ENCODE data around the gene TNPO1. TPM values are rescaled to one million over a fixed set of nuclear protein-coding genes. Genes with fewer than 3 reads are reported as not detected.
A peak's percentile ranks its signal among the peaks of the same experiment; 100 is the strongest.

The TNPO1 gene
- total and polyA plus RNA-seq, 2 experiments from 2014 or later: 98.9 to 167 TPM

- Histone ChIP-seq H3K4me1 (ENCODE audit: insufficient read depth) (peaks cover 47% of the 10 kb centered on the region), H2AFZ (peak within 1 kb of the TSS; percentile 88), H3K27ac (peak within 1 kb of the TSS; percentile 98), H3K9me2 (ENCODE audit: insufficient read depth) (no peaks in the 10 kb centered on the region), H3K9ac (peak within 1 kb of the TSS; percentile 91), H3K4me2 (ENCODE audit: unreplicated experiment) (peak within 1 kb of the TSS; percentile 92), H3K9me3 (ENCODE audit: low read depth) (no peaks in the 10 kb centered on the region), H3F3A (ENCODE audit: insufficient read depth) (peaks cover 46% of the 10 kb centered on the region), H3K36me3 (ENCODE audit: low read depth) (0 out of 2 replicates have a peak, but pooled peaks cover 4% of the 10 kb centered on the region), H4K20me1 (ENCODE audit: insufficient read depth) (no peaks in the 10 kb centered on the region), H3K27me3 (replicated peaks; ENCODE audit: insufficient read depth) (no peaks in the 10 kb centered on the region), H3K4me3 (peak within 1 kb of the TSS; percentile 82), H3K79me2 (ENCODE audit: insufficient read depth) (peaks cover 44% of the 10 kb centered on the region)
- 1% methylated on average over 34 to 53 of the region's 64 CpGs for WGBS, 2 experiments (ENCODE audit: low coverage in 1 of 2, low lambda C conversion rate in 2 of 2, missing lambda C conversion rate in 2 of 2)
- in situ Hi-C loops (cut with MboI): no loop called here
- TF ChIP-seq EZH2phosphoT487 (IDR thresholded peaks at IDR 0.05; ENCODE audit: insufficient read depth, low read depth) (no peak), EZH2 (IDR thresholded peaks at IDR 0.05; ENCODE audit: insufficient read depth, poor library complexity, severe bottlenecking) (no peak)
- peak; percentile 98 for DNase-seq
These were observed 139.4 kb downstream of the TNPO1 start, which contains the start of gene FCHO2 for GRCh38 chr5:72955768-72956323. Gene FCHO2, plus strand, starts transcription at chr5:72956041. Its CDS starts 56 bp downstream, at chr5:72956097.

GRCh38 chr5:72956324-72957140, 140.1 kb downstream of the TNPO1 start:
- Histone ChIP-seq H3K9me3 (ENCODE audit: low read depth) (no peaks in the 10 kb centered on the region), H3K4me1 (ENCODE audit: insufficient read depth) (peaks cover 40% of the 10 kb centered on the region), H3K9ac (peak overlapping the region; percentile 91), H3K4me3 (peak overlapping the region; percentile 82), H3F3A (ENCODE audit: insufficient read depth) (peaks cover 39% of the 10 kb centered on the region), H3K36me3 (ENCODE audit: low read depth) (0 out of 2 replicates have a peak, but pooled peaks cover 4% of the 10 kb centered on the region), H2AFZ (peak overlapping the region; percentile 88), H3K4me2 (ENCODE audit: unreplicated experiment) (peak overlapping the region; percentile 92), H4K20me1 (ENCODE audit: insufficient read depth) (no peaks in the 10 kb centered on the region), H3K79me2 (ENCODE audit: insufficient read depth) (peaks cover 51% of the 10 kb centered on the region), H3K27me3 (replicated peaks; ENCODE audit: insufficient read depth) (no peaks in the 10 kb centered on the region), H3K27ac (peak overlapping the region; percentile 98), H3K9me2 (ENCODE audit: insufficient read depth) (no peaks in the 10 kb centered on the region)
- in situ Hi-C loops (cut with MboI): no loop called here
- TF ChIP-seq EZH2phosphoT487 (IDR thresholded peaks at IDR 0.05; ENCODE audit: insufficient read depth, low read depth) (no peak), EZH2 (IDR thresholded peaks at IDR 0.05; ENCODE audit: insufficient read depth, poor library complexity, severe bottlenecking) (no peak)
- WGBS, 2 experiments (ENCODE audit: low coverage in 1 of 2, low lambda C conversion rate in 2 of 2, missing lambda C conversion rate in 2 of 2): 1 to 2% methylated on average over 25 to 26 of the region's 51 CpGs
- DNase-seq: peak; percentile 77

DNA sequence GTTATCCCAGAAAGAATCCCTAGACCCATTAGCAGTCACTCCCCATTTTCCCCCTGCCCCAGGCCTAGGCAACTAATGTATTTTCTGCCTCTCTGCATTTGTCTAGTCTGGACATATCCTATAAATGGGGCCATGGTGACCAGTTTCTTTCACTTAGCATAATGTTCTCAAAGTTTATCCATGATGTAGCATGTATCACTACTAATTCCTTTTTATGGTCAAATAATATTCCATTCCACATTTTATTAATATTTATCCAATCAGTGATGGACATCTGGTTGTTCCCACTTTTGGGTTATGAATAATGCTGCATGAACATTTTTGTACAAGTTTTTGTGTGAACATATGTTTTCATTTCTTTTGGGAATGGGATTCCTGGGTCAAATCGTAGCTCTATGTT, 140.9 kb downstream of the TNPO1 start:
- Histone ChIP-seq H3K4me1 (ENCODE audit: insufficient read depth) (peaks cover 33% of the 10 kb centered on the region), H3K4me3 (peak overlapping the region; percentile 82), H3F3A (ENCODE audit: insufficient read depth) (peaks cover 31% of the 10 kb centered on the region), H2AFZ (peak overlapping the region; percentile 88), H3K27me3 (replicated peaks; ENCODE audit: insufficient read depth) (no peaks in the 10 kb centered on the region), H3K4me2 (ENCODE audit: unreplicated experiment) (peak overlapping the region; percentile 92), H3K36me3 (ENCODE audit: low read depth) (peaks cover 6% of the 10 kb centered on the region; the same call in 1 of the 2 replicates), H4K20me1 (ENCODE audit: insufficient read depth) (no peaks in the 10 kb centered on the region), H3K9ac (peak overlapping the region; percentile 91), H3K9me2 (ENCODE audit: insufficient read depth) (no peaks in the 10 kb centered on the region), H3K9me3 (ENCODE audit: low read depth) (no peaks in the 10 kb centered on the region), H3K79me2 (ENCODE audit: insufficient read depth) (peaks cover 59% of the 10 kb centered on the region), H3K27ac (peak overlapping the region; percentile 98)
- DNase-seq: peak; percentile 20
- 24 to 29% methylated on average over 1 of the region's 1 CpG for WGBS, 2 experiments (ENCODE audit: low coverage in 1 of 2, low lambda C conversion rate in 2 of 2, missing lambda C conversion rate in 2 of 2)
- TF ChIP-seq EZH2 (IDR thresholded peaks at IDR 0.05; ENCODE audit: insufficient read depth, poor library complexity, severe bottlenecking) (no peak), EZH2phosphoT487 (IDR thresholded peaks at IDR 0.05; ENCODE audit: insufficient read depth, low read depth) (no peak)
- in situ Hi-C loops (cut with MboI): no loop called here

DNA sequence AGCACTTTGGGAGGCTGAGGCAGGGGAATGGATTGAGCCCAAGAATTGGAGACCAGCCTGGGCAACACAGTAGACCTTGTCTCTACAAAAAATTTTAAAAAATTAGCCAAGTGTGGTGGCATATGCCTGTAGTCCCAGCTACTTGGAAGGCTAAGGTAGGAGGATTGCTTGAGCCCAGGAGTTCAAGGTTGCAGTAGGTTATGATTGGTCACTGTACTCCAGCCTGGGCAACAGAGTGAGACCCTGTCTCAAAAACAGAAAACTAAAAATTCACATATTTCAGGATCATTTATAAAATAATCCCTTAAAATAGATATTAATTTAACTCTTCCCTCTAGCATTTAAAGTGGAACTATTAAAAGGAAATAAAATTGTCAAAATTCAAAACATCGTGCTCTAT, 142.8 kb downstream of the TNPO1 start:
- H3K79me2 ChIP-seq (ENCODE audit: insufficient read depth): peaks cover 78% of the 10 kb centered on the region
- H3F3A ChIP-seq (ENCODE audit: insufficient read depth): peaks cover 21% of the 10 kb centered on the region
- H3K4me1 ChIP-seq (ENCODE audit: insufficient read depth): peaks cover 21% of the 10 kb centered on the region
- H3K4me2 ChIP-seq (ENCODE audit: unreplicated experiment): no peak overlapping the region
- no peaks in the 10 kb centered on the region for H3K27me3 ChIP-seq (replicated peaks; ENCODE audit: insufficient read depth)
- 100% methylated on average over 1 of the region's 1 CpG for WGBS, 2 experiments (ENCODE audit: low coverage in 1 of 2, low lambda C conversion rate in 2 of 2, missing lambda C conversion rate in 2 of 2)
- no peak overlapping the region for H3K9ac ChIP-seq
- H4K20me1 ChIP-seq (ENCODE audit: insufficient read depth): no peaks in the 10 kb centered on the region
- no peak overlapping the region for H3K4me3 ChIP-seq
- in situ Hi-C loops (cut with MboI): no loop called here
- H3K36me3 ChIP-seq (ENCODE audit: low read depth): peaks cover 6% of the 10 kb centered on the region; the same call in 1 of the 2 replicates
- H2AFZ ChIP-seq: no peak overlapping the region
- H3K9me2 ChIP-seq (ENCODE audit: insufficient read depth): no peaks in the 10 kb centered on the region
- no peaks in the 10 kb centered on the region for H3K9me3 ChIP-seq (ENCODE audit: low read depth)
- H3K27ac ChIP-seq: no peak overlapping the region
- no peak for TF ChIP-seq EZH2 (IDR thresholded peaks at IDR 0.05; ENCODE audit: insufficient read depth, poor library complexity, severe bottlenecking)
- no peak for TF ChIP-seq EZH2phosphoT487 (IDR thresholded peaks at IDR 0.05; ENCODE audit: insufficient read depth, low read depth)
- DNase-seq: no peak

Small RNAs within 50 kb of the gene (microRNA-seq; reads per million reads assigned to microRNA genes)
- gene MIR4804 (ENCODE audit: borderline number of aligned reads): 5.1 reads per million, percentile 2 among the genes with 10 or more reads in this experiment

Small RNAs within 50 kb of the gene (small RNA-seq; reads per million reads assigned to genes)
- gene MIR4804 (ENCODE audit: low read depth, low replicate concordance) (not detected), gene RF00019 (ENCODE audit: low read depth, low replicate concordance) (not detected)

Other genes starting within 250 kb of the TNPO1 start
- gene FCHO2, start 139.4 kb downstream of the TNPO1 start, total RNA-seq (2014; rRNA removed; shearing (Covaris generic)): 18.6 and 25.8 TPM in 2 replicates
- 13.5 and 13.8 TPM in 2 replicates for gene FCHO2, start 139.4 kb downstream of the TNPO1 start, polyA plus RNA-seq (2016; fragmentation: Nextera tagmentation; extraction: Ambion mirVana)

Data from GM23248 (cell line).